ENCODE measurements around the gene UST.
"Not testable (repeated sequence)": the region's sequence is repeated elsewhere in the genome, so short reads cannot be mapped to it uniquely, and the experiment has no call there.

GRCh38 chr6:148780423-148780822 lies 33.6 kb downstream of the UST start:
- TF ChIP-seq CTCF (IDR thresholded peaks at IDR 0.05; ENCODE audit: poor library complexity); EZH2phosphoT487 (IDR thresholded peaks at IDR 0.05; ENCODE audit: low read depth, severe bottlenecking, unreplicated experiment); EZH2 (IDR thresholded peaks at IDR 0.05; ENCODE audit: borderline replicate concordance): not testable (repeated sequence)
